Parathyroid adenoma (tissue), 2 donors: Measurements from ENCODE around the gene CHST14.

ENCODE experiments used
- H2AFZ ChIP-seq: fragments of 300-600 bp; sonication (generic); one replicate; pipeline ENCODE4 v1.7.0; 2017; ENCODE audit warnings: antibody characterized with exemption, mild to moderate bottlenecking
- H3K27ac ChIP-seq: fragments of 300-600 bp; sonication (generic); one replicate; pipeline ENCODE4 v1.7.0; 2017
- H3K27me3 ChIP-seq: fragments of 300-600 bp; sonication (generic); one replicate; pipeline ENCODE4 v1.7.0; 2017; ENCODE audit warnings: low read length; ENCODE audit not compliant: control insufficient read depth, insufficient read depth
- H3K36me3 ChIP-seq: fragments of 300-600 bp; sonication (generic); one replicate; pipeline ENCODE4 v1.7.0; 2017; ENCODE audit warnings: low read length; ENCODE audit not compliant: control insufficient read depth, insufficient read depth
- H3K4me1 ChIP-seq: fragments of 300-600 bp; sonication (generic); one replicate; pipeline ENCODE4 v1.7.0; 2017; ENCODE audit warnings: control low read depth
- H3K4me2 ChIP-seq: fragments of 300-600 bp; sonication (generic); one replicate; pipeline ENCODE4 v1.7.0; 2017; ENCODE audit warnings: low read length
- H3K4me3 ChIP-seq: fragments of 300-600 bp; sonication (generic); one replicate; pipeline ENCODE4 v1.7.0; 2017; ENCODE audit warnings: low read depth, low read length
- H3K79me2 ChIP-seq: fragments of 300-600 bp; sonication (generic); one replicate; pipeline ENCODE4 v1.7.0; 2017; ENCODE audit warnings: control low read depth
- H3K9ac ChIP-seq: fragments of 300-600 bp; sonication (generic); one replicate; pipeline ENCODE4 v1.7.0; 2017; ENCODE audit warnings: mild to moderate bottlenecking
- H3K9me3 ChIP-seq: fragments of 300-600 bp; sonication (generic); one replicate; pipeline ENCODE4 v1.7.0; 2017; ENCODE audit warnings: low read length; ENCODE audit not compliant: control insufficient read depth
- TF ChIP-seq, protein P1 (sequence below): fragments of 300-600 bp; sonication (generic); IDR thresholded peaks from one replicate; pipeline ENCODE4 v1.7.0; 2017; ENCODE audit warnings: antibody characterized with exemption, mild to moderate bottlenecking
- donor health status: primary hyperparathyroidism.

Gene CHST14

DNA sequence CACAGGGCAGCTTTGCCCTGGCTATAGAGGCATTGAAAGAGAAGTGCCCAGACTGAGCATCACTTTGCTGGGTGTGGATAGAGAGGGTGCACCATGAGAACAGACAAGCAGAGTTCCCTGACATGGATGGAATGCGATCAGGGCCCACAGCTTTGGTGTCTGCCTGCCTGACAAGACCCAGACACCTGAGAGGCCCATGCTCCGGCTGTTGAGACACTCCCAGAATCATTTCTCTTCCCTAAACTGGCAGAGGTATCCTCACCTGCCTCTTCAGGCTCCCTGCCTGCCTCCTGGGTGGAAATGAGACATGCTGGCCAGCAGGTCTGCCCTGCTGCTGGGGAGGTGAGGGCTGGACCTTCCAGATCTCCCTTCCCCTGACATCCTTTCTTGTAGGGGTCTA is 10.4 kb upstream of the CHST14 start:
- Histone ChIP-seq H3K9ac (no peak overlapping the region), H3K36me3 (no peaks in the 10 kb centered on the region), H3K27ac (no peak overlapping the region), H3K4me1 (no peaks in the 10 kb centered on the region), H3K79me2 (peaks cover 6% of the 10 kb centered on the region), H3K27me3 (no peaks in the 10 kb centered on the region), H2AFZ (no peak overlapping the region), H3K9me3 (no peaks in the 10 kb centered on the region), H3K4me2 (no peak overlapping the region), H3K4me3 (no peak overlapping the region)
- TF ChIP-seq, protein P1, sequence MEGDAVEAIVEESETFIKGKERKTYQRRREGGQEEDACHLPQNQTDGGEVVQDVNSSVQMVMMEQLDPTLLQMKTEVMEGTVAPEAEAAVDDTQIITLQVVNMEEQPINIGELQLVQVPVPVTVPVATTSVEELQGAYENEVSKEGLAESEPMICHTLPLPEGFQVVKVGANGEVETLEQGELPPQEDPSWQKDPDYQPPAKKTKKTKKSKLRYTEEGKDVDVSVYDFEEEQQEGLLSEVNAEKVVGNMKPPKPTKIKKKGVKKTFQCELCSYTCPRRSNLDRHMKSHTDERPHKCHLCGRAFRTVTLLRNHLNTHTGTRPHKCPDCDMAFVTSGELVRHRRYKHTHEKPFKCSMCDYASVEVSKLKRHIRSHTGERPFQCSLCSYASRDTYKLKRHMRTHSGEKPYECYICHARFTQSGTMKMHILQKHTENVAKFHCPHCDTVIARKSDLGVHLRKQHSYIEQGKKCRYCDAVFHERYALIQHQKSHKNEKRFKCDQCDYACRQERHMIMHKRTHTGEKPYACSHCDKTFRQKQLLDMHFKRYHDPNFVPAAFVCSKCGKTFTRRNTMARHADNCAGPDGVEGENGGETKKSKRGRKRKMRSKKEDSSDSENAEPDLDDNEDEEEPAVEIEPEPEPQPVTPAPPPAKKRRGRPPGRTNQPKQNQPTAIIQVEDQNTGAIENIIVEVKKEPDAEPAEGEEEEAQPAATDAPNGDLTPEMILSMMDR, result no peak

DNA sequence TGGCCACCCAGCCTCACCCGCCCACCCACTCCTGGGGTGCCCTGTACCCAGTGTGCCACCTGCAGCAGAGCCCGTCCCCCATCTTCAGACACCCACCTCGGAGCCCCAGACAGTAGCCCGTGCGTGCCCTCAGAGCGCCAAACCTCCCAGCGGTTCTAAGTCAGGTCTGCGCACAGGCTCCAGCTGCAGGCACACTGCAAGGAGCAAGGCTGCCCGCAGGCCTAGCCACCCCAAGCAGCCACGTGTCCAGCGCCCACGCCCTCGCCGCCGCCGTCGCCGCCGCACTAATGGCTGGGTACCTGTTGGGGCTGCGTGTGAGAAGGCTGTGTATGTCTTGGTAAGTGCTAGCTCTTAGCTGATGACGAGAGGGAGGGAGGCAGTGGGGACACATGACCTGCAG is 8.8 kb upstream of the CHST14 start:
- Histone ChIP-seq H2AFZ (no peak overlapping the region), H3K4me1 (no peaks in the 10 kb centered on the region), H3K79me2 (peaks cover 2% of the 10 kb centered on the region), H3K36me3 (no peaks in the 10 kb centered on the region), H3K4me3 (no peak overlapping the region), H3K9ac (no peak overlapping the region), H3K4me2 (no peak overlapping the region), H3K27me3 (no peaks in the 10 kb centered on the region), H3K9me3 (no peaks in the 10 kb centered on the region), H3K27ac (no peak overlapping the region)
- TF ChIP-seq, protein P1, result no peak

DNA sequence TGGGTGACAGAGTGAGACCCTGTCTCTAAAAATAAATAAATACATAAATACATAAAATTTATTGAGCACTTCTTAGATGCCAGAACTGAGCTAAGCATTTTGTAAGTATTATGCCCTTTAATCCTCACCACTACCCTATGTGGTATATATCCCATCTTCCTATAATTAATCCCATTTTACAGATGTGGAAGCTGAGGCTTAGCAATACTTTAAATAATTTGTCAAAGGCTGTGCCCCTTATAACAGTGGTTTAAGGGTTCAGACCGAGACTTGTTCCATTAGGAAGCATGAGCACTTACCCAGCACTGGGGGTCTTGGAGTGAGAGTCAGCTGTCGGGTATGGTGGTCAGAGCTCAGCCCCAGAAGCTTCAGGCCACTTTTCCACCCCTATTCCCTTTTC is 7.5 kb upstream of the CHST14 start:
- Histone ChIP-seq H3K4me1 (no peaks in the 10 kb centered on the region), H3K36me3 (no peaks in the 10 kb centered on the region), H3K9me3 (no peaks in the 10 kb centered on the region), H2AFZ (no peak overlapping the region), H3K4me2 (no peak overlapping the region), H3K79me2 (no peaks in the 10 kb centered on the region), H3K27ac (no peak overlapping the region), H3K9ac (no peak overlapping the region), H3K4me3 (no peak overlapping the region), H3K27me3 (no peaks in the 10 kb centered on the region)
- TF ChIP-seq, protein P1, result no peak

DNA sequence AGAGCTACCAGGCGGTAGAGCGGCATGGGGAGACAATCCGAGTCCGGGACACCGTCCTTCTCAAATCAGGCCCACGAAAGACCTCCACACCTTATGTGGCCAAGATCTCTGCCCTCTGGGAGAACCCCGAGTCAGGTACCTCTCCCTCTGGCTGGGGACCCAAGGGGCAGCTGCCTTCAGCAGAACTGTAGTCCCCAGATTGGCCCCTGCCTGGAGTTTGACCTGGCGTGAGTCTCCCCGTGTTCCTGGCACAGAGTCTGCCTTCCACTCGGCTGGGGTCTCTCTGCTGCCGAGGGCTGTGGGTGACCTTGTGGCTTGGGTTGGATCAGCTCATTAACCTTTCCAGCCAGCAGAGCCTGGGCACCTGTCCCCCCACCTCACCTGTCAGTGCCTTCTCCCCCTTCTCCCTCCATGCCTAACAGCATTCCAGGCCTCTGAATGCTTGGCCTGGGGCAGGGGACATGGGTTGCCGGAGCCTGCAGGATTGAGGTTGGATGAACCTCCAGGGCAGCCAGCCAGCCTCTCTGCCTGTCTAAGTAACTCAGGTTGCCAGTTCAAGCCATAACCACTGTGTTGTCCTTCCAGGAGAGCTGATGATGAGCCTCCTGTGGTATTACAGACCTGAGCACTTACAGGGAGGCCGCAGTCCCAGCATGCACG is 6.8 kb upstream of the CHST14 start:
- Histone ChIP-seq H3K27me3 (no peaks in the 10 kb centered on the region), H3K4me3 (no peak overlapping the region), H3K79me2 (no peaks in the 10 kb centered on the region), H2AFZ (no peak overlapping the region), H3K9me3 (no peaks in the 10 kb centered on the region), H3K36me3 (no peaks in the 10 kb centered on the region), H3K4me1 (no peaks in the 10 kb centered on the region), H3K27ac (no peak overlapping the region), H3K4me2 (no peak overlapping the region), H3K9ac (no peak overlapping the region)
- TF ChIP-seq, protein P1, result no peak

DNA sequence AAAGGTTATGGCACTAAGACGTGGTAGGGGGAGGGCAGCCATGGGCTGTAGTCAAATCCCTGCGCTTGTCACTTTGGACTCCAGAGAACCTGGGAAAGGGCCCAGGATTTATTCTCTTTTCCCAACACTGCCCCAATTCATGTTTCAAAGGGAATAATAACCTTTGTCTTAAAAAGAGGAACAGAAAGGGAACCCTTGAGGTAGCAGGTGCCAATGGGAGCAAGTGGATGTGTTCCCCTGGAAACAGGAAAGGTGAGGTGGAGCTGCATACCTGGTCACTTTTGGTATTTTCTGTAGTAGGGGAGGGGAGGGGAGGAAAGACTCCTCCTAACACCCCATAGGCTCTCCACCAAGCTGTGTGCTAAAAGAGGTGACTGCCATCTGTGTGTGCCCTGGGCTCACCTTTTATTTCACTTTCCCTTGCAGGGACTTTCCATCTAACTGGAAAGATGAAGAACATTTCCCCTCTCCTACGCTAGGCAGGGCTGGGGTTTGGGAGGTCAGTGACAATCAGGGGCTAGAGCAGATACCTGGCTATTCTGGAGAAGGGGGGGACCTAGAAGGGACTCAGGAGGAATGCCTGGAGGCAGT is 6.1 kb upstream of the CHST14 start:
- no peaks in the 10 kb centered on the region for H3K9me3 ChIP-seq
- no peaks in the 10 kb centered on the region for H3K36me3 ChIP-seq
- H3K79me2 ChIP-seq, result no peaks in the 10 kb centered on the region
- no peaks in the 10 kb centered on the region for H3K4me1 ChIP-seq
- TF ChIP-seq, protein P1, result no peak
- no peak overlapping the region for H3K9ac ChIP-seq
- H3K27me3 ChIP-seq, result no peaks in the 10 kb centered on the region
- no peak overlapping the region for H3K4me3 ChIP-seq
- H3K4me2 ChIP-seq, result no peak overlapping the region
- H2AFZ ChIP-seq, result no peak overlapping the region
- no peak overlapping the region for H3K27ac ChIP-seq
